VCaP (cell line): ENCODE data around the gene CYP11A1.

ENCODE experiments used
- H3K27ac ChIP-seq: fragments of 450-650 bp; 2 replicates; pipeline ENCODE4 v1.5.1; 2017
- CTCF ChIP-seq: fragments of 450-650 bp; conservative IDR thresholded peaks from 2 replicates; pipeline ENCODE4 v1.5.1; 2017; ENCODE audit warnings: mild to moderate bottlenecking, moderate library complexity

CYP11A1 gene

GRCh38 chr15:74339371-74339770 lies 28.1 kb downstream of the CYP11A1 start:
- H3K27ac ChIP-seq, result no peak overlapping the region
- TF ChIP-seq CTCF, result no peak

DNA sequence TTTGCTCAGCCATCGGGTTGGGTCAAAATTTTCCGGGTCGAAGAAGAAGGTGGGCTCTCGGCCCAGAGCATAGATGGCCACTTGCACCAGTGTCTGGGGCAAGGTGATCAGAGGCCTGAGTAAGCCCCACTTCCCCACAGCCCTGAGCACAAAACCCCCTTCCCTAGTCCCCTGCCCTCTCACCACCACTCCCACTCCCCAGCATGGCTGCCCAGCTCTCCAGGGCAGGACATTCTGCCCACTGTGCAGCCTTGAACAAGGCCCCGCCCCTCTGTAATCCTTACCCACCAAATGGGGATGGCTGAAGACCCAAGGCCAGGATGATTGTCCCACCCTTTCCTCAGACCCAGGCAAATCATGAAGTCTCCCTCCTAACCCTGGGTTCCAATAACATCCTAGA lies 28.8 kb downstream of the CYP11A1 start:
- no peak for TF ChIP-seq CTCF
- H3K27ac ChIP-seq, result no peak overlapping the region

DNA sequence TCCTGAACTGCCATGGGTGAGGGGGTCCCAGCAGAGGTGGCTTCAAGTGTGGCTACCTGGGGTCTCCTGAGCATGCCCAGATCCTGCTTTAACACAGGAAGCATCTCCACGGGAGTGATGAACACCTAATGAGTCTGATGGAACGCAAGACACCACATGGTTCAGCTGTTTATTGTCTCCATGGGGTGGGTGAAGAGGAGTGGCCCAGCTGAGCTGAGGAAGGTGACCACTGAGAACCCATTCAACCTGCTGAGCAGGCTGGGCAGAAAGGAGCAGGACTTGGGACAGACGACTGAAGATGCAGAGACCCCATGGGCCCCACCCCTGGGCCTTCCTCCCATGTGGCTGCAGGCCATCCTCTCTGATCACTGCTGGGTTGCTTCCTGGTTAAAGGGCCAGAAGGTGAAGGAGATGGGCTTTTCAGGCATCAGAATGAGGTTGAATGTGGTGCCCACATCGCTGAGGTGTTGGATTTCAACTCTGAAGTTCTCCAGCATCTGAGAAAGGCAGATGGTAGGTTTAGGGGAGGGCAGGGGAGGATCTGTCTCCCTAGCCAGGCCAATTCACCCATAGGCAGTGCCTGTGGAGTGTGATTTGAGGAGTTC lies 29.7 kb downstream of the CYP11A1 start:
- no peak overlapping the region for H3K27ac ChIP-seq
- no peak for TF ChIP-seq CTCF

- H3K27ac ChIP-seq, result no peak overlapping the region
- TF ChIP-seq CTCF, result no peak
Observed at GRCh38 chr15:74337146-74337545, 30.3 kb downstream of the CYP11A1 start.

- no peak for TF ChIP-seq CTCF
- no peak overlapping the region for H3K27ac ChIP-seq
Observed at GRCh38 chr15:74336061-74337005, 31.1 kb downstream of the CYP11A1 start.

GRCh38 chr15:74335396-74335795 lies 32.0 kb downstream of the CYP11A1 start:
- TF ChIP-seq CTCF, result no peak
- H3K27ac ChIP-seq, result no peak overlapping the region

- TF ChIP-seq CTCF, result no peak
- H3K27ac ChIP-seq, result no peak overlapping the region
Observed at GRCh38 chr15:74334127-74334526, 33.3 kb downstream of the CYP11A1 start.
